NCI-H510A treated with DMSO at 0.1 percent for 48 hours (cell line): Measurements from ENCODE around the gene XPR1.

ENCODE experiments used
- DNase-seq: peaks from one replicate; lab custom pipeline; 2025; lab: John Stamatoyannopoulos, UW

XPR1 gene

DNA sequence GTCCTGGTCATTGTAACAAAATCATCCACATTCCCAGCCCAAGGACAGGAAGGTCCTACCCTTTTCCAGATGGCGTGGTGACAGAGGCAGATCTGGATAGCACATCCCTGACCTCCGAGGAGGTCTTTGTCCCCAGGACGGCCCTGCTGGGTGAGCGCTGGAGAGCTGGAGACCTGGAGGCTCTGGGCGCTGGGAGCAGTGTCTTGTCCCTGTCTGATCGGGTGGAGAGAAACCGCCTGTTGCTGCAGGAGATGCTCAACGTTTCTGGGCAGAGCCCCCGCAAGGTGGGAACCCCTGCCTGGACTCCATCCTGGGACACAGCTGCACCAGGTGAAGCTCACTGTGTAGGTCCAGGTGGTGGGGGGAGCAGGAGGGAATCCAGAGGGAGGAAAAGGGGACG is 284.9 kb downstream of the XPR1 start:
- DNase-seq = no peak

DNA sequence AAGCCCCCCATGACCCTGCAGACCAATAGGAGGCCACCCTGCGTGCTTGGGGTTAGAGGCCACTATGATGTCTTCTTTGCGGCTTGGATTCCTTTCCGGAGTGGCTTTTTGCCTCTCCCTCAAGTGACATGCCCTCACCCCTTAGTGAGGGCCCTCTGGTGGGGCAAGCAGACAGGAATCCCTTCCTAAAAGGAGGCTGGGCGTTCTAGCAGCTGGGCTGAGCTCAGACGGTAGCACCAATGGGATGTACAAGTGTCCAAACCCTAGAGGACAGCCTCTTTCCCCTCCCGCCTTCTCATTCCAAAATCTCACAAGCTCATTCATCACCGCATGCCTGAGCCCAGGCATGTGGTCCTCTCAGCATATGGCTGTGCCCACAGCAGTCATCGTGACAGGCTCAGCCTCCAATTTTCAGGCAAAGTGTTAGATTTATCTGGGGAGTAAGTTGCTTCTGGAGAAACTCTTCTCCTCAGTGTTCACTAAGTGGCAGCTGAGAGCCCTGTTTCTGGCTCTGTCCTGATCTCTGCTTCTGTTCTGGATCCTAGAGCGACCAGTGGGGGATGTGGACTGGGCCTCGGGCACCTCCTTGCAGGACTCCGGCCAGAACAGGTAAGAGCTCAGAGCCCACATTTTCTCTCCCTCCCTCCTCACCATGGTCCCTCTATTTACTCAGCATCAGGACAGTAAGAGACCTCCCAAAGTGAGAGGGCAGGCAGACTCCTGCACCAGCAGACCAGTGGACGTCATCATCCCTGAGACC is 285.7 kb downstream of the XPR1 start:
- DNase-seq = no peak

DNA sequence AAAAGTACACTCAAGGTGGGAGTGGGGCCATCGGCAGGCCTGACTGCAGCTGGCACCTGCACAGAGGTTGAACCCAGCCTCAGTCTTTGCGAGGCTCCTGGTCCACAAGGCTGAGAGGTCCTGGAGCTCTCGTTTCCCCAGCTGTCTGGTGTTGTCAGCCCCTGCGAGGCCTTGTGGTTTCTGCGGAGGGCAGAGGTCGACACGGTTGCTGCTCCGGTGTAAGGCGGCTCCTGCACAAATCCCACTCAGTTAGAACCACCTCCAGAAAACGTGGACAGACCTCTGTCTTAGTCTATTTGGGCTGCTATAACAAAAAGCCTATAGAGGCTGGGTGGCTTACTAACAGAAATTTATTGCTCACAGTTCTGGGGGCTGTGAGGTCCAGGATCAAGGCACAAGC is 286.7 kb downstream of the XPR1 start:
- DNase-seq = no peak

DNA sequence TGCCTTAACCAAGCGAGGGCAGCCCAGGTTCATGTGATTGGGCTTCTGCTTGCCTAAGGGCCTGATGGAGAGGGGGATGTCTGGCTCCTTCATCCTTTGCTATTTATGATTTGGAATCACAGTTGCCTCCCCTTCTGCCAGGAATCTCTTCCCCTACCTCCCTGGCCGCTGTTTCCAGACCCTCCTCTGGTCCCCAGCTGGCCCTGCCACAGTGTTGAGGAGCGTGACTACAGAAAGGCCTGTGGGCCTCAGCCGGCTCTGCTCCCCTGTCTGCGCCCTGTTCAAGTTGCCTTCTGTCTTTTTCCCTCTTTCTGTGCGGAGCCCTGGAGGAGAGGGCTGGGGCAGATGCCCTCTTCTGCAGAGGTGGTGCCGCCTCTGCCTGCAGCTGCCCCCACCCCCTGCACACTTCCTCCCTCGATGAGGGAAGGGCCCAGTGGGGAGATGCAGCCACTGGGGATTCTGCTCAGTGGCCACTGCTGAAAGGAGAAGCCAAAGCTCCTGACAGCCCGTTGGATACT is 287.4 kb downstream of the XPR1 start:
- DNase-seq = no peak

DNA sequence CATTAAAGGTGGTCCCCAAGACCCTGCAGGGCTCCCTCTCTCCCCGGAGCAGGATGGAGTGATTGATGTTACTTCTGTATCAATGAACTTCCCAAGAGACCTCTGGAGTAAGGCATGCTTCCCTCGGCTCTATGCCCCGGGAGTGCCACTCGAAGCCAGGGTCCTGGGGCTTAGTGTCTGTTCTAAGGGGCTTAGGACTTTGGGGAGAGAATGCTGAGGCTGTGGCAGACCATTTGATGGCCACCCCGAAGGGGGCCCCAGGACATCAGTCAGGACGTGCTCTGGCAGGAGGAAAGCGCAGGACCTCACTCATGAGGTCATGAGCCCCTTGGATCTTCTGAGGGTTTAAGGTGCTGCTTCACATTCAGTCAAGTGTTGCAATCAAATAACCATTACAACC is 288.4 kb downstream of the XPR1 start:
- DNase-seq = no peak

DNA sequence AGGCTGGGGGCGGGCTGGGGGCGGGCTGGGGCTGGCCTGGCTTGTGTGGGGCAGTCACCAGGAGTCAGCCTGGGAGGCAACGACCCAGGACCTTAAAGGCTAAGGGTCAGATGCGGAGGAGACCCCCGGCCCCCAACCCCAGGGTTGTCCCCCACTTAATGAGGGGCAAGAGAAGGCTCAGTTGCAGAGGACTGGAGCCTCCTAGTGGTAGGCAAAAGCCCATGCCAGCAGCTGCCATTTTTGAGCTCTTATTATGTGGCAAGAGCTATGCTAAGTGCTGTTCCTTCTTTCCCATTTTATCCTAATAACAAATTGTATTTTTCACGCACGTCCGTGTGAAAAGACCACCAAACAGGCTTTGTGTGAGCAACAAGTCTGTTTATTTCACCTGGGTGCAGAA is 288.9 kb downstream of the XPR1 start:
- no peak for DNase-seq

DNA sequence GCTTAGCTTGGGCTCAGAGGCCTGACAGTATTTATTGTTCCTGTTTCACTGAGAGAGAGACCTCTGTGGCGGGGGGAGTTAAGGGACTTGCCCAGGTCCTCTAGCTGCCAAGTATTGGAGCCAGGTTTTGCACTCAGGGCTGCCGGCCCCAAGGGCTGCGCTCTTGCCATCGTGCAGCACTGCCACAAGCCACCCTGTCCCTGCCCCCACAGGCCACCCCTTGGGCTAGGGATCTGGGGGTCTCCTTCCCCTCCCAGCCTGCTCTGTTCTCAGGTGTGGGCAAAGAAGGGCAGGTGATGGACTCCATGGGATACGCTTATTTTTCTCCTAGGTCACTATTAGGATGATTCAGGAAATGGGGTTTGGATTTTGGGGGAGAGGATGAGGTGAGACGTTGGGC is 289.6 kb downstream of the XPR1 start:
- no peak for DNase-seq

DNA sequence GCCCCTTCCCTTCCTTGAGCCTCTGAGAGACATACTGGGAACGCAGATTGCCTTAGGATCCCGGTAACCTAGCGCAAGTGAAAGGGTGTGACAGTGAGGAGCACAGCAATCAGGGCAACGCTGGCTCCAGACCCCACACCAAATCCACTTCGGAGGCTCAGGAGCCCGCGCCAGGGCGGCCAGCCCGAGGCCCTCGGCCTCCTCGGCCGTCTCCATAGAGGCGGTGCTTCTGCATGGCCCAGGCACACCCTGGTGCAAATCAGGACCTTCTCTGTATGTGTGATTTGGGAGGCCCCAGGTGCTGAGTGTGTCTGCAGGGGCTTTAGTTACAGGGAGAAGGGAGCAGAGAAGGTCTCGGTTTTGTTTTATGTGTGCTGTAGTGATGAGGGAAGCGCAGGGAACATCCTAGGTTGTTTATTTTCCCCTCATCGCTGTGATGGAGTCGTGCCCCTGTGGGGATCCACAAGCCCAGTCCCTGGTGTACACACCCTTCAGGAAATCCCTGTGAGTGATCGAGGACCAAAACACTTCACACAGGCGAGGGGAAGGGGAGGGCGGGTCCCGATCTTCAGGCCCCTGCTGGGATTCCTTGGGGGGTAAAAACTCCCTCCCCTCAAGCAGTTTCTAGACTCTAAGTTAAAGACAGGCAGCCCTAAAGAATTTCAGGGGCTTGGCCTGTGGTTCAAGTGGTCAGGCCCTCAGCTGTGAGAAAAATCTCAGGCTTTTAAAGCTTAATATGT is 290.2 kb downstream of the XPR1 start:
- no peak for DNase-seq

DNA sequence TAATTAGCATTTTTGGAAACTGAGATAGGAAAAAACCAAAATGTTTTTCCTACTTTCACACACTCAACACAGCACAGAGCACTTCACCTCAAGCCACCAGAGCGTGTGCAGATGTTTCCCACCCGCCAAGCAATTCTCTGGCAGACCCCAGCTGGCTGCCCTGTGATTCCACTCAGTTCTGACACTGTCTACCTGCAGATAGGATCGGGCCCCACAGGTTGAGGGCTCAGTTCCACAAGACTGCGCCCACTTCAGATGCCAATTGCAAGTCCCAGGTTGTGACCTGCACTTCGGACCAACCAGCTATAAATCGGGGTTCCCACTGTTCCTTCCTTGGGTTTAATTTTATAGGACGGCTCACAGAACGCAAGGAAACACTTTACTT is 290.8 kb downstream of the XPR1 start:
- DNase-seq = no peak

DNA sequence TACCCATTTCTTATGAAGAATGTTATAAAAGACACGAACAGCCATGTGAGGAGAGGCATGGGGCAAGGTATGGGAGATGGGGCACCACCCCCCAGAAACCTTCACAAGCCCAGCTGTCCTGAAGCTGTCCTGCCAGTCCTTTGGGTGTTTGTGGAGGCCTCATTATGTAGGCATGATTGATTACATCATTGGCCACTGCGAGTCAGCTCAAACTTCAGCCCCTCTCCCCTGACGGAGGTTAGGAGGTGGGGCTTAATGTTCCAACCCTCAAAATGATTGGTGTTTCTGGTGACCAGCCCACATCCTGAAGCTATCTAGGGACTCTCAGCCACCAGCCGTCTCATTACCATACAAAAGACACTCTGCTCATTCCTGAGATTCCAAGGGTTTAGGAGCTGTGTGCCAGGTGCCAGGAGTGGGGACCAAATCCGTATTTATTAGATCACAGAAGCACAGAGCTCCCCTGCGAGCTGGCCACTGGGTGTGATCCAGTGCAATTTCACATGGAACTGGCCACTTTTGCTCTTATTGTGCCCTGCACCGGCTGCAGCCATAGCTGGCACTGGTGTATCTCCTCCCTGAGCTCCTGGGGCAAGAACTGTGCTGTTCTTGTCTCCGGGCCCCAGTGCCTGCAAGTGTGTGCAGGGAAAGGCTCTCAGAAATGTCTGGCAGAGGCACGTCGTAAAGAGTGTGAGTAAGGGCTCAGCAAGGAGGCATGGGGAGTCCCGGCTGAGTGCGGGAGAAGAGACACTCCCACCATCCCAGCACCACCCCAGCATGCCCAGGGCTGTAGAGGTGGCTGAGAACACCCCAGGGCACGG is 291.4 kb downstream of the XPR1 start:
- peak; percentile 13 for DNase-seq

DNA sequence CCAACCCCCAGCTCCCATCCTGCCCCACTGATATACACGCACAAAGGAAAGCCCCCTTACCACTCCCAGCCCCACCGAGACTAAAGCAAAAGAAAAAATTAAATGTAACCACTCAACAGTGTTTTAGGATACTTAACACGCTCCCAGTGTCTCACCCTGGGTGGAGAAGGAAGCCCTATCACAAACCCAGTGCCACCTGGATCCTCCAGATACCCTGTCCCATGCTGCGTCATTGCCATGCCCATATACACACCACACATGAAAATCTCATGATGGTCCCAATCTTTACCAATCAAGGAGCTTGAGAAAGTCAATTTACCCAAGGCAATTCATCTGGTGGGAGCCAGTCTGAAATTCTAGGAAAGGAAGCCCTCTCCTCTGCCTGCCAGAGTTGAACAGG is 292.1 kb downstream of the XPR1 start:
- DNase-seq = no peak

DNA sequence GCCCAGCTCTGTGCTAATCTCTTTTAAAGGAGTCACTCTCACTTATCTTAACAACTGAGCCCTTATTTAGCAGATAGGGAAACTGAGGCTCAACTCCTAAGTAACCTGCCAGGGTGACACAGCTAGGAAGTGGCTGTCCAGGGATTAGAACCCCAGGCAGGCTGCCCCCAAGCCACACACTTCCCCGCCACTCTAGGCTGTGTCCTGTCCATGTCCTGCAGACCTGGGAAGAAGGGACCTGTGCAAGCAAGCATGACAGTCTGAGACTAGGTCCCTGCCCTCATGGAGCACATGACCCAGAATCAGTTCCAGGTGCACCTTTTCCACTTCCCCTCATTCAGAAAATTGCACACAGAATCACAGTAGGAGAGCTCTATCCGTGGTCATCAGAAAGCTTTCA is 293.1 kb downstream of the XPR1 start:
- no peak for DNase-seq

DNA sequence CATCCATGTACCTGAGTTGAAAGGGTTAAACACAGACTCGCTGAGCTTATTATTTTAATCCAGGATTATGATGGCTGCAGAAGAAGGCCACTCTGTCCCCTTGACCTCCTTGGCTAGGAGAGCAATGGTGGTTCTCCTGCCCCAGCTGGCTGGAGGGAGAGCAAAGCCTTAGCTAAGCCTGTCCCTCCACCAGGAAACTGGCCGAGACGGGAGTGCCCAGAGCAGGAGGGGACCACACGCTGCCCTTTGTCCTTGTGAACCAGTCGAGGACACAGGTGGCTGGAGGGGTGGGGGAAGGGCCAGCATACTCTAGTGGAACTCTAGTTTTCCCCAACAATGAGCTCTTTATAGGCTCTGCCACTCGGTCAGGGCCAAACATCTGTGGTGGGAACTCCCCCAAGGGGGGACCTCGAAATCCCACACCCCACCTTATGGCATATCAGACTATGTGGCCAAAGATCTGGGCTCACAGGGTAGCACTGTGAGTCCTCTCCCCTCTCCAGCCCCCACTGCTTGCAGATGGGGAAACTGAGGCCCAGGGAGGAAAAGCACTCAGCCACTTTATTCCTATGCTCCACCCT is 293.7 kb downstream of the XPR1 start:
- DNase-seq = no peak

DNA sequence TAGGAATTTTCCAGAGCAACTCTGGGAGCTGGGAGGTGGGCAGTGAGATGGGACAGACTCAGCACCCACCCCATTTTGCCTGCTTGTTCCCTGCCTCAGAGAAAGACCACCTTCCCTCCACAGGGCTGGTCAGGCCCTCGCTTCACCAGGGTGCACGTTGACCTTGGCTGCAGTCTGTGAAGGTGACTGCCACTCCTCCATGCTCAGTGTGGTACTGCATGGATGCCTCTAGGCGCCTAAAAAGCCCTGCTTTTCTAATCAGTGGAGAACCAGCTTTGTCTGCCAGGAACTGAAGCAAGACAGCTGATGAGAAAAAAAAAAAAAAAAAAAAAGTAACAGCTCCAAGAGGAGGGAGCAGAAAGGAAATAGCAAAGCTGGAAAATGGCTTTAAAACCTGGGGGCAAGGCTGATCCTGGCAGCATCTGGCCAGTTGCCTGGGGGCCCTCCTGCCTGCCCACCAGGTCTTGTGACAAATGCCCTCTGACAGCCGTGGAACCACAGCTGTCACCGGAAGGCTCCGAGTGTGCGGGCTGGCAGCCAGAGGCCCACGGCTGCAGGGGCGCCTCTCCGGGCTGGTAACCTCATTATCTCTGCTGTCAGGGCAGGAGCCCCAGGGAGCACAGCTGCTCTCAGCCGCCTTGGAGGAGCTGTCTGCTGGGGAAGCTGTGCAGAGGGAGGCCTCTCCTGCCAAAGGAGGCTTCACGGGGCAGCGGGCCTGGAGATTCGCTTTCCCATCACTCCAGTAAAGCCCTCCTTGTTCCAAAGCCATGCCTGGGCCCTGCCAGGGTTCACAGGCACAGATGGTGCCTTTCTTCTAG is 294.6 kb downstream of the XPR1 start:
- DNase-seq = no peak

DNA sequence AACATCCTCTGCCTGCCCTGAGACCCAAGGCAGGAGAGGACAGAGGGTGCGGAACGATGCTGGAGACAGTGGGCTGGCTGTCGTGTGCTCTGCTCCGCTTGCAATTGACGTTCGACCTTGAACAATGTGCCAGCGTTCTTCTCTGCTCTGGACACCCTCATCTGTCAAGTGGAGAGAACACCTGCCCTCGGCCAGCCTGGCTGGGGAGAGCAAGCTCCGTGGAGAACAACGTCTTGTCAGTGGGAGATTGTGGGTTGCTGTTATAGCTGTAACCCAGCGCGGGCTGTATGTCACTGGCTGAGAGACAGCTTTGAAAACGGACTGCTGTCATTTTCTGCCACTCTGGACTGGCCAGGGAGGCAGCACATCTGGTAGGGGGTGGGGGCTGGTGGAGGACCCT is 295.5 kb downstream of the XPR1 start:
- peak; percentile 44 for DNase-seq

DNA sequence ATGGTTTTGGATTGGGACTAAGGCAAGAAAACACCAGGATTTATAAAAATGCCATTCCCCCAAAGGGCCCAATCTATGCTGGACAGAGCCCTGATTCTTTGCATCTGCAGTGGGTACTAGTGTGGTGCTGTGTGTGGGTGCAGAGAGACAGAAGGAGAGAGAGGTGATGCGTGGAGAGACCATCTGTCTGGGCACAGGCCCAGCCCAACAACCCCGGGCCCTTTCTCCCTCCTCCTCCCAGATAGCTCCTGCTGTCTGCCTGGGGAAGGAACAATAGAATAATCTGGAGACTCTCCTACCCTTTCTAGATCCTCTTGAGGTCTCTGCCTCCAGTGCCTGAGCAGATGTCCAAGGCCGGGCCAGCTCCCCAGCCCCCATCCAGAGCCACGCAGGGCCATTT is 296.0 kb downstream of the XPR1 start:
- no peak for DNase-seq

DNA sequence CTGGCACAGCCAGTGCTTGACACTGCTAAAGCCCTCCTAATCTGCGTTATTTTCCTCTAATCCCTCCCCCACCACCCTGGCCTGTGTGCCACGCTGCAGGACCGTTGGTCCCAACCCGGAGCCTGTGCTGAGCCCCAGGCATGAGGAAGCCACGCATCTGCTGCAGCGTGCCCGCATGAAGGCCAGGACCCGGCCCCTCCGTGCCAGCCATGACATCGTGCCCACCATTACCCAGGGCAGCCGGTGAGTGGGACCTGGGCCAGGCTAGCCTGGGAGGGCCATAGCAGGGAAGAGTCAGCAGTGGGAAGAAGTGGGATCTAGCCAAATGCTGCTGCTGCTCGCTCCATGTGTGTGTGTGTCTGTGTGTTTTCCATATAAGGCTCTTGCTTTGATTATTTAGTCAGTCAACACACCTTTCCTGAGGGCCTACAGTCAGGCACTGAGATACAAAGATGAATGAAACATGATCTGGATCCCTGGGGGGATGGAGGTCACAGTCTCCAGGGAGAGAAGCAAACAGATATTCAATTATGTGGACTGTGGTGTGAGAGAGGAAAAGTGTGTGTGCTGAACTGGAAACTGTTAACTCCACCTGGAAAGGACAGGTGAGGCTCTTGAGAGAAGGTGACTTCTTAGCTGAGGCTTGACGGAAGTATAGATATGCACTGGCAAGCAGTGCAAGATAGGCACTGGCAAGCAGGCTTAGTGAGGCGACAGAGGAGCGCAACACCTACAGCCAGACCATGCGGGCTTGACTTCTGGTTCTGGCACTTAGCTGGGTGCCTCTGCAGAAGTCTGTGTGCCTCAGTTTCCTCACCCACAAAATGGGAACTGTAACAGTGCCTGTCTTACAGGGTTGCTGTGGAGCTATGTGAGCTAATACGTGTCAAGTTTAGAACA is 296.8 kb downstream of the XPR1 start:
- DNase-seq = peak; percentile 92

DNA sequence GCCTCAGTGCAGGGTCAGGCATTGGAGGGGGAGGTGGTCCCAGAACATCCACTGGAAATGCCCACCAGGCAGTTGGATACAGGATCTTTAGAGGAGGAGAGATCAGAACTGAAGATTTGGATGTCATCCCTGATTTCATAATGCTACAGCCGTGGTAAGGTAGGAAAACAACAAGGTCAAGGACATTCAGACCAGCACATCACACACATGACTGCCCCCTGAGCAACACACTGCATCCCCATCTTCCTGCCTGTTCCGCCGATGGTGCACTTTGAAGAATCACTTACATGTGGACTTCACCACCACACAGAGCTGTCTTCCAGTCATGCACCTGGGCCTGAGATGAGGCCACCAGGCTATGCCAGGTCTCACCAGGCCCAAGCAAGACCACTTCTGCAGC is 297.6 kb downstream of the XPR1 start:
- no peak for DNase-seq

DNA sequence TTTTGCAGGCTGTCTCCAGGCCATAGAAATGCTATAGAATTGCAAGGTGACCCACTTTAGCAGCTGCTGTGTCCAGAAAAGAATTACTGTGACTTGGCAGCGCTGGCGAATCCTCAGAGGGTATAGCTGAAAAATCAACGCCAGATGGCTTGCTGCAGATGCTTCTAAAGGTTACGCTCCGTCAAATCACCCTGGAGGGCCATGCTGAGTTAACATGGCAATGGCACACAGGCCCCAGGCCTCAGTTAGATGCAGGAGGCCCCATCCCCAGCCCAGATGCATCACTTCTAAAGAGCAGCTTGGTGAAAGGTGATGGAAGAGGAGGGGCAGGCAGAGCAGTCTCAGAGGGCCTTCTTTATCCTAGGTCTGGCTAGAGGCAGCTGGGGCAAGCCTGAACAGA is 298.9 kb downstream of the XPR1 start:
- DNase-seq = no peak

DNA sequence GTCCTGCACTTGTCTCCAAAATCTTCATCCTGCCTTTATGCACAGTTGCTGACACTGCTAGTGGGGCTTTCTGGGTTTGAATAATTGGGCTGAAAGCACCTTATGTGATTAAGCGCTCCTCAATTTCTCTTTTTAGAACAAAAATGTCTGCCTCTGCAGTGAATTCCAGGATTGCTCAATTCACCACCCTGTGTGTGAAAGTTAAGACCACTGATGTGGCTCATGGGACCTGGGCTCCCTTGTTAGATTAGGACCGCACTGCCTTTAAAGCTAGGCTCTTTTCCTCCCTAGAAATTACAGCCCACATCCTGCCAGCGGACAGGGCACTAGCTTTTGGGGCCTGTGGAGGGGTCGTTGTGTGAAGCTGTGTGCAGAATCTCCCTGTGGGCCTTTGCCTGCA is 299.7 kb downstream of the XPR1 start:
- DNase-seq = no peak
